HepG2 (cell line): Measurements from ENCODE around the gene ZNF831. TPM values are rescaled to one million over a fixed set of nuclear protein-coding genes. Genes with fewer than 3 reads are reported as not detected.

Experiments used
- ATAC-seq: fragments of 200-7000 bp; cut with Tn5 transposase; 3 replicates; pipeline ENCODE4 v1.9.1; 2020; ENCODE audit warnings: mild to moderate bottlenecking, moderate library complexity
- BruUV-seq: library from RNA; stranded (reverse); fragments of 400-500 nt; replicated peaks from 2 replicates; lab custom pipeline; 2021; lab: Mats Ljungman, UMichigan
- CTCF ChIA-PET: fragments of 300-600 bp; formaldehyde crosslinking; extraction: SDS; loops from one replicate; lab custom pipeline; 2021; ENCODE audit warnings: low total read pairs, inconsistent platforms, low intra/inter-chr PET ratio; lab: Yijun Ruan, JAX
- POLR2A ChIA-PET: fragments of 350-600 bp; sonication (Branson Sonifier 250); formaldehyde crosslinking; loops from one replicate; lab custom pipeline; 2020; ENCODE audit warnings: antibody characterized with exemption, inconsistent platforms; lab: Yijun Ruan, JAX
- DNase-seq: peaks from one replicate; pipeline ENCODE4 v3.0.0-alpha.2; 2015; ENCODE audit warnings: low spot score
- FAIRE-seq: peaks from 3 replicates; lab custom pipeline; 2011; peaks lifted over from hg19 to GRCh38; lab: Jason Lieb, UNC
- H2AFZ ChIP-seq: one replicate; pipeline ENCODE4 v1.6.1; 2011; ENCODE audit warnings: low read length, inconsistent platforms
- H3K27ac ChIP-seq: fragments of 300-600 bp; 3 replicates; pipeline ENCODE4 v1.8.0; 2011; ENCODE audit warnings: mixed run types, mild to moderate bottlenecking, mixed read lengths, low read length, inconsistent platforms; ENCODE audit not compliant: insufficient read depth; ENCODE audit errors: extremely low read length
- H3K27me3 ChIP-seq, 2 experiments: fragments of 200-600 bp in 1 of 2; 2 replicates in 1 of 2; 3 replicates in 1 of 2; pipeline versions ENCODE4 v1.6.0 to v1.8.0; 2011; ENCODE audit warnings: low read length in 2 of 2, mild to moderate bottlenecking in 2 of 2, moderate library complexity in 2 of 2, inconsistent platforms in 1 of 2; ENCODE audit not compliant: insufficient read depth in 2 of 2, control insufficient read depth in 1 of 2
- H3K36me3 ChIP-seq, 2 experiments: fragments of 200-600 bp in 1 of 2; replicated peaks in 1 of 2; 2 replicates in 1 of 2; 3 replicates in 1 of 2; pipeline versions ENCODE4 v1.5.1 to v1.8.0; 2011; ENCODE audit warnings: low read length in 2 of 2, inconsistent platforms in 1 of 2; ENCODE audit not compliant: insufficient read depth in 2 of 2, control insufficient read depth in 1 of 2
- H3K4me1 ChIP-seq: 2 replicates; pipeline ENCODE4 v1.5.1; 2012; ENCODE audit warnings: low read length, inconsistent platforms; ENCODE audit not compliant: insufficient read depth
- H3K4me2 ChIP-seq: 2 replicates; pipeline ENCODE4 v1.6.0; 2011; ENCODE audit warnings: low read depth, low read length, inconsistent platforms
- H3K4me3 ChIP-seq, 3 experiments: fragments of 200-600 bp in 1 of 3; sonication (generic), shearing (Covaris generic) in 1 of 3; replicated peaks in 1 of 3; 2 replicates each; pipeline ENCODE4 v1.5.1; 2011 to 2016; ENCODE audit warnings: low read length in 3 of 3, inconsistent platforms in 2 of 3, low read depth in 2 of 3, mild to moderate bottlenecking in 2 of 3, control low read depth in 1 of 3, mixed read lengths in 1 of 3; ENCODE audit not compliant: insufficient read depth in 1 of 3
- H3K79me2 ChIP-seq: one replicate; pipeline ENCODE4 v1.6.1; 2011; ENCODE audit warnings: low read length, inconsistent platforms; ENCODE audit not compliant: insufficient read depth
- H3K9ac ChIP-seq: 2 replicates; pipeline ENCODE4 v1.6.0; 2011; ENCODE audit warnings: mild to moderate bottlenecking, low read depth, low read length, inconsistent platforms; ENCODE audit not compliant: insufficient read depth
- H3K9me3 ChIP-seq: 2 replicates; pipeline ENCODE4 v1.5.1; 2012; ENCODE audit warnings: mild to moderate bottlenecking, low read length
- H4K20me1 ChIP-seq: 2 replicates; pipeline ENCODE4 v1.6.0; 2011; ENCODE audit warnings: inconsistent platforms, mild to moderate bottlenecking, low read length, moderate library complexity; ENCODE audit not compliant: insufficient read depth
- CENPX ChIP-seq: sonication (generic); formaldehyde crosslinking; IDR thresholded peaks from 2 replicates; pipeline ENCODE4 v1.9.0; 2021; ENCODE audit warnings: mild to moderate bottlenecking, missing genetic modification reagents, moderate library complexity
- GABPB1 ChIP-seq: IDR thresholded peaks from 2 replicates; pipeline ENCODE4 v1.6.1; 2016; ENCODE audit warnings: mild to moderate bottlenecking, missing genetic modification reagents, moderate library complexity, missing compliant biosample characterization
- GATAD1 ChIP-seq: IDR thresholded peaks from 2 replicates; pipeline ENCODE4 v1.6.1; 2016; ENCODE audit warnings: missing genetic modification reagents, missing compliant biosample characterization
- HNRNPUL1 ChIP-seq: fragments of 200-400 bp; formaldehyde crosslinking; IDR thresholded peaks from 2 replicates; pipeline ENCODE4 v1.6.1; 2017; ENCODE audit warnings: low read depth, mild to moderate bottlenecking, low read length, moderate library complexity
- KDM4B ChIP-seq: sonication (generic); formaldehyde crosslinking; IDR thresholded peaks from 2 replicates; pipeline ENCODE4 v1.4.0; 2020; ENCODE audit warnings: missing genetic modification reagents
- MLLT10 ChIP-seq: sonication (generic); formaldehyde crosslinking; IDR thresholded peaks from 2 replicates; pipeline ENCODE4 v1.4.0; 2020; ENCODE audit warnings: missing genetic modification reagents
- PHB2 ChIP-seq: fragments of 450-650 bp; IDR thresholded peaks from 2 replicates; pipeline ENCODE4 v1.6.1; 2018; ENCODE audit not compliant: partially characterized antibody
- ZC3H13 ChIP-seq: sonication (generic); formaldehyde crosslinking; IDR thresholded peaks from 2 replicates; pipeline ENCODE4 v1.8.1; 2023; ENCODE audit warnings: mild to moderate bottlenecking, missing genetic modification reagents, moderate library complexity
- ZFP36 ChIP-seq: fragments of 150-350 bp; IDR thresholded peaks from 2 replicates; pipeline ENCODE4 v1.6.1; 2018; ENCODE audit warnings: borderline replicate concordance, low read length, low read depth; ENCODE audit not compliant: partially characterized antibody
- ZNF296 ChIP-seq: sonication (generic); formaldehyde crosslinking; conservative IDR thresholded peaks from 2 replicates; pipeline ENCODE4 v1.5.0; 2020; ENCODE audit warnings: mild to moderate bottlenecking, missing genetic modification reagents
- ZNF460 ChIP-seq: sonication (generic); formaldehyde crosslinking; IDR thresholded peaks from 2 replicates; pipeline ENCODE4 v1.5.1; 2020; ENCODE audit warnings: missing genetic modification reagents, mild to moderate bottlenecking, borderline replicate concordance
- ZNF567 ChIP-seq: sonication (generic); formaldehyde crosslinking; IDR thresholded peaks from 2 replicates; pipeline ENCODE4 v1.8.1; 2023; ENCODE audit warnings: mild to moderate bottlenecking, missing genetic modification reagents, borderline replicate concordance
- ZNF589 ChIP-seq: sonication (generic); formaldehyde crosslinking; conservative IDR thresholded peaks from 2 replicates; pipeline ENCODE4 v1.8.0; 2022; ENCODE audit warnings: mild to moderate bottlenecking, moderate library complexity, missing genetic modification reagents
- ZNF780A ChIP-seq: sonication (generic); formaldehyde crosslinking; IDR thresholded peaks from 2 replicates; pipeline ENCODE4 v1.8.0; 2022; ENCODE audit warnings: mild to moderate bottlenecking, missing genetic modification reagents, moderate library complexity
- WGBS: methylation state at CpG from one replicate; pipeline ENCODE4 v1.1.6; 2017; ENCODE audit warnings: low lambda C conversion rate; 5-methylcytosine and 5-hydroxymethylcytosine counted together
- in situ Hi-C: cut with HindIII; loops from 2 replicates; pipeline ENCODE4 v1.10.0; 2017; ENCODE audit warnings: low pct_unique_long_range_greater_than_20kb; ENCODE audit not compliant: extremely low pct_ligation_motif_present
- intact Hi-C: fragments of 100-400 bp; cut with micrococcal nuclease; formaldehyde crosslinking; loops from one replicate; pipeline ENCODE4 v1.10.0; 2022; ENCODE audit not compliant: unreplicated experiment
- polyA plus RNA-seq, 8 experiments: library from polyadenylated mRNA; depleted of rRNA in 3 of 8; stranded (reverse) in 7 of 8; unstranded in 1 of 8; fragments of >200 nt; fragmentation: Illumina TruSeq in 4 of 8; extraction: Trizol in 4 of 8; gene quantifications; 2 replicates each; pipeline versions ENCODE4 v1.2.1 to v1.2.3, GENCODE V29; 2011 to 2016; ENCODE audit warnings: low read depth in 4 of 8, missing spikeins in 1 of 8, mixed read lengths in 1 of 8; ENCODE audit not compliant: insufficient read depth in 1 of 8
- total RNA-seq, 5 experiments: library from RNA; depleted of rRNA; stranded (reverse); fragments of >200 nt; fragmentation: Illumina TruSeq; extraction: Trizol; gene quantifications; 2 replicates each; pipeline ENCODE4 v1.2.3, GENCODE V29; 2016; ENCODE audit warnings: low read depth in 1 of 5
- TF ChIP-seq, protein P1 (sequence below): sonication (generic); formaldehyde crosslinking; IDR thresholded peaks from 2 replicates; pipeline ENCODE4 v1.5.0; 2020; ENCODE audit warnings: mild to moderate bottlenecking, missing genetic modification reagents
- TF ChIP-seq, protein P2 (sequence below): sonication (generic); formaldehyde crosslinking; IDR thresholded peaks from 2 replicates; pipeline ENCODE4 v1.4.0; 2020; ENCODE audit warnings: missing genetic modification reagents; ENCODE audit errors: not compliant biosample characterization

ZNF831 gene
- total and polyA plus RNA-seq, 2 of the 13 experiments (the other 11 are each of a cell fraction or from before 2014, with no cell fraction given) = not detected

DNA sequence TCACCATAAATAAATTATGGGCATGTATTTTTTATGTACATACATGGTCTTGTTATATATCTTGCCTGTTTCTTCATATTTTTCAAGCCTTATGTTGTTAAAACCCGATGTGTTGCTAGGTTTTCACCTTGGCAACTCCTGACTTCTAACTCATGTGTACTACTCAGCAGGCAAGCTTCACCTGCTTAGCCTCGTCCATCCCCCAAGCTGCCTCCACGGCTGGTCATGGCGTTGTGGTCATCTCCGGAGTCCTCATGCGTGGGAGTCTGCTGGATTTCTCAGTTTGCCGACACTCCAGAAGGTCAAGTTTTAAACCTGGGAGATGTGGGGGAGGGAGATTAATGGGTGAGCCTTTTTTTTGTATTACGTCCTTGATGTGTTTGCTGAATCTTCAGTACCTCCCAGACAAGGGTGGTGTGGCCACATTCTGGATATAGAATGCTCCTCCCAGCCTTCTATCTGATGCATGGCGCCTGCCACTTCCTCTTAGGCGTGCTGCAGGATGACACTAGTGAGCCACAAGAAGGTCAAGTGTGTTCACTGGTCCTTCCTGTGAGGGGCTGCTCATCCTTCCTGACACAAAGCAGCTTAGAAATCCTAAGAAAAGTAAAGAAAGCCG lies 110.2 kb downstream of the ZNF831 start:
- intact Hi-C loops = no loop called here
- ATAC-seq = no peak
- no peaks in the 10 kb centered on the region for H3K36me3 ChIP-seq

DNA sequence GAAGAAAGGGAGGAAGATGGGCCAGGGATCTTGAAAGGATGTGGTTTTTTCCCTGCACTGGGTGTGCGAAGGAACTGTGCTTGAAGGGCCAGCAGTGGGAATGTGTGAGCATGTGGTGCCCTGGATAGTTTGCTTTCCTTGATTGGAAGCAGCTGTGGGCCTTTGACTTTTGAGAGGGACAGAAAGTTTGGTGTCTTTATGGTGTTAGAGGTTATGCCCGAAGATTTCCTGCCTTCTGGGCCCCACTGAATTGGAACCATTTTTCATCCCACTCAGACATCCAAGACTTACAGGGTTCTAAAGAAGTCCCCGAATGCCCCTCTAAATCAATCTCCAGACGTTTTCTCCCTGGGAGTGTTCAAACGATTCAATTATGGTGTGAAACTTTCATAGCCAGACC lies 113.3 kb downstream of the ZNF831 start:
- CTCF ChIA-PET = no interaction called here
- Histone ChIP-seq H3K36me3 (no peaks in the 10 kb centered on the region), H2AFZ (no peak overlapping the region), H3K79me2 (no peaks in the 10 kb centered on the region), H3K27ac (no peak overlapping the region), H3K4me1 (no peaks in the 10 kb centered on the region), H3K4me2 (no peak overlapping the region), H3K9me3 (no peaks in the 10 kb centered on the region), H3K9ac (no peak overlapping the region), H4K20me1 (no peaks in the 10 kb centered on the region), H3K27me3 (peaks cover 2 to 42% of the 10 kb centered on the region in 2 experiments; a peak in 4 of 5 replicates), H3K4me3 (no peak overlapping the region)
- intact Hi-C loops (no loop called here), in situ Hi-C loops (no loop called here)
- POLR2A ChIA-PET = no interaction called here
- TF ChIP-seq ZNF460 (CRISPR knock-in tag) (no peak), GATAD1 (CRISPR knock-in tag) (no peak), HNRNPUL1 (no peak), ZNF780A (CRISPR knock-in tag) (no peak), KDM4B (CRISPR knock-in tag) (no peak), ZNF589 (no peak), MLLT10 (CRISPR knock-in tag) (no peak), ZFP36 (no peak)
- TF ChIP-seq, protein P1, sequence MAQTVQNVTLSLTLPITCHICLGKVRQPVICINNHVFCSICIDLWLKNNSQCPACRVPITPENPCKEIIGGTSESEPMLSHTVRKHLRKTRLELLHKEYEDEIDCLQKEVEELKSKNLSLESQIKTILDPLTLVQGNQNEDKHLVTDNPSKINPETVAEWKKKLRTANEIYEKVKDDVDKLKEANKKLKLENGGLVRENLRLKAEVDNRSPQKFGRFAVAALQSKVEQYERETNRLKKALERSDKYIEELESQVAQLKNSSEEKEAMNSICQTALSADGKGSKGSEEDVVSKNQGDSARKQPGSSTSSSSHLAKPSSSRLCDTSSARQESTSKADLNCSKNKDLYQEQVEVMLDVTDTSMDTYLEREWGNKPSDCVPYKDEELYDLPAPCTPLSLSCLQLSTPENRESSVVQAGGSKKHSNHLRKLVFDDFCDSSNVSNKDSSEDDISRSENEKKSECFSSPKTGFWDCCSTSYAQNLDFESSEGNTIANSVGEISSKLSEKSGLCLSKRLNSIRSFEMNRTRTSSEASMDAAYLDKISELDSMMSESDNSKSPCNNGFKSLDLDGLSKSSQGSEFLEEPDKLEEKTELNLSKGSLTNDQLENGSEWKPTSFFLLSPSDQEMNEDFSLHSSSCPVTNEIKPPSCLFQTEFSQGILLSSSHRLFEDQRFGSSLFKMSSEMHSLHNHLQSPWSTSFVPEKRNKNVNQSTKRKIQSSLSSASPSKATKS (CRISPR knock-in tag) = no peak
- TF ChIP-seq, protein P2, sequence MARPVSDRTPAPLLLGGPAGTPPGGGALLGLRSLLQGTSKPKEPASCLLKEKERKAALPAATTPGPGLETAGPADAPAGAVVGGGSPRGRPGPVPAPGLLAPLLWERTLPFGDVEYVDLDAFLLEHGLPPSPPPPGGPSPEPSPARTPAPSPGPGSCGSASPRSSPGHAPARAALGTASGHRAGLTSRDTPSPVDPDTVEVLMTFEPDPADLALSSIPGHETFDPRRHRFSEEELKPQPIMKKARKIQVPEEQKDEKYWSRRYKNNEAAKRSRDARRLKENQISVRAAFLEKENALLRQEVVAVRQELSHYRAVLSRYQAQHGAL (CRISPR knock-in tag) = no peak
- DNase-seq = no peak
- FAIRE-seq = no peak
- BruUV-seq = no TSS peak
- ATAC-seq = no peak
- 4% methylated on average over 5 of the region's 5 CpGs for WGBS

More for the DNA sequence above, 110.2 kb downstream of the ZNF831 start:
- Histone ChIP-seq H3K4me3 (no peak overlapping the region), H3K27me3 (peaks cover 3 to 54% of the 10 kb centered on the region in 2 experiments; a peak in 4 of 5 replicates), H3K9ac (no peak overlapping the region), H3K9me3 (no peaks in the 10 kb centered on the region), H3K4me2 (no peak overlapping the region), H3K4me1 (no peaks in the 10 kb centered on the region), H3K27ac (no peak overlapping the region), H3K79me2 (no peaks in the 10 kb centered on the region), H2AFZ (no peak overlapping the region), H4K20me1 (no peaks in the 10 kb centered on the region)
- FAIRE-seq (no peak), DNase-seq (no peak)
- in situ Hi-C loops = no loop called here
- ChIA-PET CTCF (no interaction called here), POLR2A (no interaction called here)
- WGBS = 8% methylated on average over 11 of the region's 11 CpGs
- BruUV-seq = no TSS peak
- no peak for TF ChIP-seq CENPX (CRISPR knock-in tag)
- TF ChIP-seq ZNF296 (CRISPR knock-in tag) = no peak
- no peak for TF ChIP-seq ZC3H13 (CRISPR knock-in tag)
- no peak for TF ChIP-seq PHB2
- no peak for TF ChIP-seq ZNF567 (CRISPR knock-in tag)
- TF ChIP-seq GABPB1 (CRISPR knock-in tag) = no peak
